ENCODE results near the gene CTBP1. TPM values are rescaled to one million over a fixed set of nuclear protein-coding genes. Genes with fewer than 3 reads are reported as not detected.

Gene CTBP1
- total and polyA plus RNA-seq, 7 donors = 109 to 165 (median 130) TPM

DNA sequence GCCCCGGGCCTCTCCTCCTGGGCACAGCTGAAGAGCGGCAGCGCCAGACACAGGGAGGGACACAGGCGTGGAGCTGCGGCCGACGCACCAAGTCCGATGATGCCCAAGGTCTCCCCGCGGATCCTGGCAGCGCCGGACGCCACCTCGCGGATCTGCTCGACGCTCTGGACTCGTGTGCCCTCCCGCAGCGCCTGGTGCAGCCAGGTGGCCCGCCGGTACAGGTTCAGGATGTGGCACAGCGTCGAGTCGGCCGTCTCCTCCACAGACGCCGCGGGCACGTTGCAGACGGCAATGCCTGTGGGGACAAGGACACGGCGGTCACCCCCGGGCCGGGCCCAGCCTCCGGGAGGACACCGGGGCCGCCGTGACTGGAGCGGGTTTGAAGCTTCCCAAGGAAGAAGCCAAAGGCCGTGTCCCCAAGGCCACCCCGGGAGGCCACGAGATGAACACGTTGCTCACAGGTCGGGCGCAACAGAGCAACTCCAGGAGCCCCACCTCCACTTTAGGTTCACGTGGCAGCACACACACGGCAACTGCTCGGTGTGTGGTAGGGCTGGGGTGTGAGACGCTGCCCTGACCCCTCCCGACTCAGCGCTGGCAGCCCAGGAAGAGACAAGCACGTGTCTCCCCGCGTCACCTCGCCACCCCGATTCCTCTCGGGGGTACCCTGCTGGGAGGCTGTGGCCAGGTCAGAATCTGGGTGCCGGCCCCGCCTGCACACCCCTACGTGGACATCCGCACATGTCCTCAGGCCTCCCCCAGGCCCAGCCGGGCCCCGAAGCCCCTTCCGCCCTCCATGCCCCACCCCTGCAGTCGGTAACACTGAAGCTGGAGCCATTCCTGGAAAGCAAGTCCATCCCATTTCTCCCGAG is 23.4 kb downstream of the CTBP1 start:
- DNase-seq = no peak
- peaks cover 4 to 89% of the 10 kb centered on the region in 2 donors for H3K36me3 ChIP-seq (ENCODE audit: insufficient read depth in 1 of 2, low read depth in 1 of 2)
- no peak overlapping the region for H3K4me3 ChIP-seq
- no peaks in the 10 kb centered on the region for H3K9me3 ChIP-seq
- 86 to 88% (median 86%) methylated on average over 65 to 67 of the region's 67 CpGs for WGBS, 3 donors
- intact Hi-C loops (cut with DNase I) = no loop called here
- H3K27me3 ChIP-seq (ENCODE audit: insufficient read depth in 3 of 3, low read length in 2 of 3) = no peaks in the 10 kb centered on the region
- no peak overlapping the region for H3K27ac ChIP-seq
- no peaks in the 10 kb centered on the region for H3K4me1 ChIP-seq
- no peak for ATAC-seq
- TF ChIP-seq, protein P1, sequence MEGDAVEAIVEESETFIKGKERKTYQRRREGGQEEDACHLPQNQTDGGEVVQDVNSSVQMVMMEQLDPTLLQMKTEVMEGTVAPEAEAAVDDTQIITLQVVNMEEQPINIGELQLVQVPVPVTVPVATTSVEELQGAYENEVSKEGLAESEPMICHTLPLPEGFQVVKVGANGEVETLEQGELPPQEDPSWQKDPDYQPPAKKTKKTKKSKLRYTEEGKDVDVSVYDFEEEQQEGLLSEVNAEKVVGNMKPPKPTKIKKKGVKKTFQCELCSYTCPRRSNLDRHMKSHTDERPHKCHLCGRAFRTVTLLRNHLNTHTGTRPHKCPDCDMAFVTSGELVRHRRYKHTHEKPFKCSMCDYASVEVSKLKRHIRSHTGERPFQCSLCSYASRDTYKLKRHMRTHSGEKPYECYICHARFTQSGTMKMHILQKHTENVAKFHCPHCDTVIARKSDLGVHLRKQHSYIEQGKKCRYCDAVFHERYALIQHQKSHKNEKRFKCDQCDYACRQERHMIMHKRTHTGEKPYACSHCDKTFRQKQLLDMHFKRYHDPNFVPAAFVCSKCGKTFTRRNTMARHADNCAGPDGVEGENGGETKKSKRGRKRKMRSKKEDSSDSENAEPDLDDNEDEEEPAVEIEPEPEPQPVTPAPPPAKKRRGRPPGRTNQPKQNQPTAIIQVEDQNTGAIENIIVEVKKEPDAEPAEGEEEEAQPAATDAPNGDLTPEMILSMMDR (IDR thresholded peaks at IDR 0.05) = no peak

DNA sequence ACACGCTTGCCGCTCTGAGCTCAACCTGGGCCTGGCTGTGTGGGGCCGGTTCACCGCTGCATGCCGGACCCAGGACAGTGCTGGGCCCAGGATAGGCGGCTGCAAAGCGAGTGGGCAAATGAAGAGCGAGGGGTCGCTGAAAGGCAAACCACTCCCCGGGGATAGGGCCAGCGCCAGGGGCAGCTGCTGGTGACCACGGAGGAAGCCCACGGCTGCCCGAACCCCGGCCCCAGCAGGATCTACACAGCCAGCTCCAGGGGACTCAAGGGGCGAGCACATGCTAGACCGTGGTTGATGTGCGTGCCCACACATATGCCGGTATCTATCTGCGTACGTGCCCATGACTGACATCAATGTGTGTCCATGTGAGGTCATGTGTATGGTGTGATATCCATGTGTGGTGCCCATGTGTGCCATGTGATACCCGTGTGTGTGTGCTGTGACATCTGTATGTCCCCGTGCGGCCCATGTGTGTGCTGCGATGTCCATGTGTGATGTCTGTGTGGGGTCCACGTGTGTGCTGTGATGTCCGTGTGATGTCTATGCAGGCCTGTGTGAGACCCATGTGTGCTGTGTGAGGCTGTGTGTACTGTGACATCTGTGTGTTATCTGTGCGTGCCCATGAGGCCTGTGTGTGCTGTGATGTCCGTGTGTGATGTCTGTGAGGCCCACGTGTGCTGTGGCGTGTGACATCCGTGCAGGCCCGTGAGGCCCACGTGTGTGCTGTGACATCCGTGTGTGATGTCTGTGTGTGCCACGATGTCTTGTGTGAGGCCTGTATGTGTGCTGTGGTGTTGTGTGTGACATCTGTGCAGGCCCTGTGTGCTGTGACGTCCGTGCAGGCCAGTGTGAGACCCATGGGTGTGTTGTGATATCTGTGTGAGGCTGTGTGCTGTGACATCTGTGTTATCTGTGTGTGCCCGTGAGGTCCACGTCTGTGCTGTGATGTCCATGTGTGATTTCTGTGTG is 24.8 kb downstream of the CTBP1 start:
- peaks cover 4 to 81% of the 10 kb centered on the region in 2 donors for H3K36me3 ChIP-seq (ENCODE audit: insufficient read depth in 1 of 2, low read depth in 1 of 2)
- TF ChIP-seq, protein P1 (IDR thresholded peaks at IDR 0.05) = no peak
- no peak overlapping the region for H3K4me3 ChIP-seq
- DNase-seq (no peak), ATAC-seq (no peak)
- 92 to 97% (median 94%) methylated on average over 39 to 40 of the region's 40 CpGs for WGBS, 3 donors
- H3K27ac ChIP-seq = no peak overlapping the region
- intact Hi-C loops (cut with DNase I) = no loop called here
- no peaks in the 10 kb centered on the region for H3K27me3 ChIP-seq (ENCODE audit: insufficient read depth in 3 of 3, low read length in 2 of 3)
- H3K9me3 ChIP-seq = no peaks in the 10 kb centered on the region
- H3K4me1 ChIP-seq = no peaks in the 10 kb centered on the region

DNA sequence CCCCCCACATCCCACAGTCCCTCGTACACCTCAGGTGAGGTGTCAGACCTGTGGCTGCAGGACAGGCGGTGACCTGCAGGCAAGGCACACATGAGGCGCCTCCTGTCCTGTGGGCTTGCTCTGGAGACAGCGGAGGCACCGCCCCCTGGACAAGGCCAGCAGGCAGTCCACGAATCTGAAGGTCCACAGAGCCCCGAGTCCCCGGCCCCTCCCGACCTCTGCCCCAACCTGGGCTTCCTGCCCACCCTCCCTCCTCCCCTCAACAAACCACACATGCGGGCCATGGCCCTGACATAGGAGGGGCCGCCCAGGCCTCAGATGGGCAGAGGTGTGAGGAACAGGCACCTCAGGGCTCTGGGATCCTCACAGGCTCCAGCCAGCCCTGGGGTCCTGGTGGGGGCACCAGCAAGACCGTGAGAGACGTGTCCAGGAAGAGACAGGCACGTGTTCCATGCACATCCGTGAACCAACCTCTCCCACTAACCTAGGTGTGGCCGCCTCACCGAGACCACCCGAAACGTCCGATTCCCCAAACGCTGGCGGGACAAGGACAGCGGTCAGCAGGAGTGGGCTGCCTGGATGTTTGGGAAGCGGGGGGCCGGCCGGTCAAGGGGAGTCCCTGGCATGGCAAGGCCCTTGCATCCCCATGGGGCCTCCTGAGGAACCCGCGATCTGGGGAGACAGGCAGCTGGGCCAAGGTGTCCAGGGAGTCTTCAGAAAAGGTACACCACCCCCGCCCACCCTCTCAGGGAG is 25.8 kb downstream of the CTBP1 start:
- intact Hi-C loops (cut with DNase I) = no loop called here
- no peak for ATAC-seq
- TF ChIP-seq, protein P1 (IDR thresholded peaks at IDR 0.05) = no peak

DNA sequence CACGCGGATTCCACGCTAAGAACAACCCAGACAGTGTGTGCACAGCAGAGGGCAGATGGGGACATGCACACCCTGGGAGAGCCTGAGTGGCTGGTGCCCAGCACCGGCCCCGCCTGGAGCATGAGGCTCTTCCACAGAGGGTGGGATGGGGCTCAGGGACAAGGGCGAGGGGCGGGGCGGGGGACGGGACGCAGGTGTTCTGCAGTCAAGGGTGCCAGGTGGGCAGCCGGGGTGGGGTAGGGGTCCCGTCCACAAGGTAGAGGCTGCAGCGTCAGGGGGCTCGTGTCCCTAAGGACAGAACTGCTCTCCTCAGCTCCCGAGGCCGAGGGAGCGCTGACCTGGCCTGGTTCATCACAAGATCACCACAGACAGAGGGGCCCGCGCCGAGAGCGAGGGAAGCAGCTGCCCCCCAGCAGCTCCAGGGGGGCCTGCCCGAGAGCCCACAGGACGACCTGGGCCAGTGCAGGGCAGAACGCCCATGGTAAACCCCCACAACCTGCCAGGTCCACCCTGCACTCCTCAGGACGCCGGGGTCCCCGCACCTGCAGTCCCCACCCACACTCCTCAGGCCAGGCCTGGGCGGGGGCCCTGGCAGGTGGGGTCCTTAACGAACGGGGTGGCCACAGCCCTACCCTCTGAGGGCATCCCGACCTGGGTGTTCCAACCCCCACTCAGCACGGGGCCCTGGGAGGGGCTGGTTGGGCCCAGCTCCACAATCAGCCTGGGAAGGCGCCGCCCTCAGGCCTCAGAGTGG is 26.7 kb downstream of the CTBP1 start:
- no peaks in the 10 kb centered on the region for H3K9me3 ChIP-seq
- H3K27ac ChIP-seq = no peak overlapping the region
- no peaks in the 10 kb centered on the region for H3K4me1 ChIP-seq
- no peaks in the 10 kb centered on the region for H3K27me3 ChIP-seq (ENCODE audit: insufficient read depth in 3 of 3, low read length in 2 of 3)
- intact Hi-C loops (cut with DNase I) = no loop called here
- 85 to 87% (median 86%) methylated on average over 29 to 34 of the region's 34 CpGs for WGBS, 3 donors
- no peak overlapping the region for H3K4me3 ChIP-seq
- TF ChIP-seq, protein P1 (IDR thresholded peaks at IDR 0.05) = no peak
- peak; percentile 11 to 31 (median 14) for ATAC-seq
- H3K36me3 ChIP-seq (ENCODE audit: insufficient read depth in 1 of 2, low read depth in 1 of 2) = peaks cover 4 to 79% of the 10 kb centered on the region in 2 donors
- no peak for DNase-seq

More for the DNA sequence above, 25.8 kb downstream of the CTBP1 start:
- Histone ChIP-seq H3K9me3 (no peaks in the 10 kb centered on the region), H3K27me3 (ENCODE audit: insufficient read depth in 3 of 3, low read length in 2 of 3) (no peaks in the 10 kb centered on the region), H3K4me1 (no peaks in the 10 kb centered on the region), H3K27ac (no peak overlapping the region), H3K36me3 (ENCODE audit: insufficient read depth in 1 of 2, low read depth in 1 of 2) (peaks cover 4 to 81% of the 10 kb centered on the region in 2 donors), H3K4me3 (no peak overlapping the region)
- 87 to 93% (median 89%) methylated on average over 29 of the region's 29 CpGs for WGBS, 3 donors
- no peak for DNase-seq
